Cardiac muscle cell (in vitro differentiated cells and primary cell): Measurements from ENCODE around the gene MYOF. TPM values are rescaled to one million over a fixed set of nuclear protein-coding genes. Genes with fewer than 3 reads are reported as not detected.

ENCODE experiments used
- DNase-seq, 2 donors: peaks; one replicate each; pipeline versions ENCODE4 v3.0.0 to v3.0.0-alpha.2; 2010 to 2017; ENCODE audit warnings: low read depth in 1 of 2, low spot score in 1 of 2
- H3K27ac ChIP-seq: fragments of 200-600 bp; sonication (generic); 2 replicates; pipeline ENCODE4 v1.5.1; 2016
- H3K27me3 ChIP-seq: fragments of 200-600 bp; sonication (generic); 2 replicates; pipeline ENCODE4 v1.6.0; 2016; ENCODE audit warnings: control low read depth
- H3K36me3 ChIP-seq: fragments of 200-600 bp; sonication (generic); 2 replicates; pipeline ENCODE4 v1.5.1; 2016; ENCODE audit warnings: control low read depth
- H3K4me1 ChIP-seq: fragments of 200-600 bp; sonication (generic); 2 replicates; pipeline ENCODE4 v1.8.1; 2017; ENCODE audit warnings: low read depth, mild to moderate bottlenecking, mixed run types
- H3K4me3 ChIP-seq: fragments of 200-600 bp; sonication (generic); 2 replicates; pipeline ENCODE4 v1.5.1; 2016; ENCODE audit warnings: mild to moderate bottlenecking
- H3K9me3 ChIP-seq: fragments of 200-600 bp; sonication (generic); 2 replicates; pipeline ENCODE4 v1.5.1; 2017; ENCODE audit warnings: low read depth, mild to moderate bottlenecking, control low read depth
- CTCF ChIP-seq: IDR thresholded peaks from 2 replicates; pipeline ENCODE4 v1.5.1; 2012; ENCODE audit warnings: low read depth, mild to moderate bottlenecking, low read length
- polyA plus RNA-seq: library from polyadenylated mRNA; unstranded; fragments of >200 nt; fragmentation: Nextera tagmentation; extraction: Ambion mirVana; gene quantifications from 2 replicates; pipeline ENCODE4 v1.2.1, GENCODE V29; 2016
- total RNA-seq: library from RNA; depleted of rRNA; stranded (reverse); fragments of >200 nt; gene quantifications from 2 replicates; pipeline ENCODE4 v1.2.3, GENCODE V29; 2016

Gene MYOF
- total and polyA plus RNA-seq, 2 experiments from 2014 or later = 13.4 to 22.4 TPM

GRCh38 chr10:93277360-93277759 is 204.8 kb downstream of the MYOF start:
- Histone ChIP-seq H3K36me3 (no peaks in the 10 kb centered on the region), H3K27ac (no peak overlapping the region), H3K27me3 (no peaks in the 10 kb centered on the region), H3K4me1 (no peaks in the 10 kb centered on the region), H3K9me3 (no peaks in the 10 kb centered on the region), H3K4me3 (no peak overlapping the region)
- no peak for TF ChIP-seq CTCF
- DNase-seq = no peak

DNA sequence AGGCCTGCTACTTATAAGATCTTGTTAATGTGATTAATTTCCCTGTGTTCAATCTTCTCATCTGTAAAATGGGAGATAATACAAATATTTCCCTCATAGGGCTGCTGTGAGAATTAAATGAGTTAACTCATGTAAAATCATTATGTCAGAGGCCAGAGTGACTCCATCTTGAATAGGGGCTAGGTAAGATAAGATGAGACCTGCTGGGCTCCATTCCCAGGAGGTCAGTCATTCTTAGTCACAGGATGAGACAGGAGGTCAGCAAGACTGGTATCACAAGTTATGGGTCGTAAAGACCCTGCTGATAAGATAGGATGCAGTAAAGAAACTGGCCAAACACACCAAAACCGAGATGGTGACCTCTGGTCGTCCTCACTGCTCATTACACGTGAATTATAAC is 207.7 kb downstream of the MYOF start:
- TF ChIP-seq CTCF = no peak
- H3K27ac ChIP-seq = no peak overlapping the region
- no peaks in the 10 kb centered on the region for H3K27me3 ChIP-seq
- H3K4me3 ChIP-seq = no peak overlapping the region
- no peaks in the 10 kb centered on the region for H3K9me3 ChIP-seq
- no peaks in the 10 kb centered on the region for H3K36me3 ChIP-seq
- no peak for DNase-seq
- no peaks in the 10 kb centered on the region for H3K4me1 ChIP-seq

- DNase-seq = no peak
- H3K9me3 ChIP-seq = no peaks in the 10 kb centered on the region
Measured at GRCh38 chr10:93272884-93273675, 209.1 kb downstream of the MYOF start.

DNA sequence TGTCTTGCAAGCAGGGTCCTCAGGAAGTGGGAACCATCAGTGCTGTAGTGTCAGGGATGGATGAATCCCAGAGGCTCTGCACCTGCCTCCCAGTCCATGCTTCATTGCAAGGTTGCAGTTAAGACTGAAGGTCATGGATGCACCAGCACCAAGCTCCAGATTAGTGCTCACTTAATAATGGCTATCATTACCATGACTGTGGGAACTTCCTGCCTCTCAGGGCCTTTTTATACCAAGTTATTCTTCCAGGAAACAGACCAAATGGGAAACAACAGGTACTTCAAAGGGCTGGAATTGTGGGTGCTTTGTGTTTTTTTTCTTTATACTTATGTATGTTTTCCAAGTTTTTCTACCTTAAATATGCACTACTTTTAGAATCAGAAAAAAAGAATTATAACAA is 210.8 kb downstream of the MYOF start:
- Histone ChIP-seq H3K4me3 (no peak overlapping the region), H3K9me3 (no peaks in the 10 kb centered on the region), H3K36me3 (no peaks in the 10 kb centered on the region), H3K27me3 (no peaks in the 10 kb centered on the region), H3K27ac (no peak overlapping the region), H3K4me1 (no peaks in the 10 kb centered on the region)
- no peak for TF ChIP-seq CTCF
- no peak for DNase-seq

More at GRCh38 chr10:93272884-93273675, 209.1 kb downstream of the MYOF start:
- H3K4me1 ChIP-seq = no peaks in the 10 kb centered on the region
- H3K36me3 ChIP-seq = no peaks in the 10 kb centered on the region
- H3K27ac ChIP-seq = no peak overlapping the region
- no peak for TF ChIP-seq CTCF
- no peaks in the 10 kb centered on the region for H3K27me3 ChIP-seq
- H3K4me3 ChIP-seq = no peak overlapping the region

DNA sequence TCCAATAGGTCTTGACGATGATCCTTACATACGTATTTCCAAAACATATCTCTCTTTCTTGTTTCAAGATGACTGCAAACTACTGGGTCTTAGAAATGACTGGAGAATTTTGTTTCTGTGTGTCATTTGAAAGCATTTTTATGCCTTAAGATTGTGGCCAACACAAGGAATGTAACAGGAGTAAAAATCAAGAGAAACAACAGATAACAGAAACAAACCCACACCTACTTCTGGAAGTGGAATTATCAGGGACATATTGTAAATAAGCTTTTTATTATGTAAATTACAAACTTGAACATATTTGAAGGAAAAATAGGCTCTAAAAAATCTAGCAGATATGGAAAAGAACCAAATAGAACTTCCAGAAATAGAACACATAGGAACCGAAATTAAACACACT is 212.9 kb downstream of the MYOF start:
- Histone ChIP-seq H3K4me1 (no peaks in the 10 kb centered on the region), H3K36me3 (no peaks in the 10 kb centered on the region), H3K27me3 (no peaks in the 10 kb centered on the region), H3K4me3 (no peak overlapping the region), H3K27ac (no peak overlapping the region), H3K9me3 (no peaks in the 10 kb centered on the region)
- DNase-seq = no peak
- no peak for TF ChIP-seq CTCF
